ENCODE measurements around the gene UFD1. TPM values are rescaled to one million over a fixed set of nuclear protein-coding genes. Genes with fewer than 3 reads are reported as not detected.

UFD1 gene
- total and polyA plus RNA-seq, 2 of the 13 experiments (the other 11 are each of a cell fraction or from before 2014, with no cell fraction given) = 47.9 to 51.1 TPM

GRCh38 chr22:19504900-19505734 is 26.1 kb upstream of the UFD1 start:
- POLR2A ChIA-PET = no interaction called here
- Histone ChIP-seq H3K27ac (ENCODE audit: extremely low read length, insufficient read depth, low read length) (no peak overlapping the region), H3K4me3 (replicated peaks in 1 of 3; ENCODE audit: insufficient read depth in 1 of 3, low read depth in 2 of 3, low read length in 3 of 3) (no peak overlapping the region), H4K20me1 (ENCODE audit: insufficient read depth, low read length) (no peaks in the 10 kb centered on the region), H3K9me3 (ENCODE audit: low read length) (no peaks in the 10 kb centered on the region), H3K4me1 (ENCODE audit: insufficient read depth, low read length) (no peaks in the 10 kb centered on the region), H3K27me3 (ENCODE audit: control insufficient read depth in 1 of 2, insufficient read depth in 2 of 2, low read length in 2 of 2) (no peaks in the 10 kb centered on the region), H3K4me2 (ENCODE audit: low read depth, low read length) (no peak overlapping the region), H3K9ac (ENCODE audit: insufficient read depth, low read depth, low read length) (no peak overlapping the region), H3K79me2 (ENCODE audit: insufficient read depth, low read length) (no peaks in the 10 kb centered on the region), H2AFZ (ENCODE audit: low read length) (no peak overlapping the region), H3K36me3 (replicated peaks in 1 of 2; ENCODE audit: control insufficient read depth in 1 of 2, insufficient read depth in 2 of 2, low read length in 2 of 2) (peaks cover 3 to 35% of the 10 kb centered on the region in 2 experiments; a peak in 4 of 5 replicates)
- BruUV-seq (replicated peaks) = no TSS peak
- 98% methylated on average over 16 of the region's 18 CpGs for WGBS (ENCODE audit: low lambda C conversion rate)
- DNase-seq (ENCODE audit: low spot score) (no peak), FAIRE-seq (no peak), ATAC-seq (no peak)
- intact Hi-C loops (cut with micrococcal nuclease; ENCODE audit: unreplicated experiment) (no loop called here), in situ Hi-C loops (cut with HindIII; ENCODE audit: extremely low pct_ligation_motif_present, low pct_unique_long_range_greater_than_20kb) (no loop called here)
- CTCF ChIA-PET (ENCODE audit: low intra/inter-chr PET ratio, low total read pairs) = no interaction called here
- TF ChIP-seq CSRNP1 (CRISPR knock-in tag; IDR thresholded peaks at IDR 0.05) (no peak), TEF (CRISPR knock-in tag; IDR thresholded peaks at IDR 0.05) (no peak), REXO4 (CRISPR knock-in tag; IDR thresholded peaks at IDR 0.05; ENCODE audit: borderline replicate concordance) (no peak), CHCHD3 (CRISPR knock-in tag; IDR thresholded peaks at IDR 0.05) (no peak), LRRFIP1 (CRISPR knock-in tag; conservative IDR thresholded peaks at IDR 0.05) (no peak), ZBTB37 (CRISPR knock-in tag; IDR thresholded peaks at IDR 0.05) (no peak), CSRNP2 (CRISPR knock-in tag; conservative IDR thresholded peaks at IDR 0.05; ENCODE audit: low read depth) (no peak), NFRKB (IDR thresholded peaks at IDR 0.05) (no peak), ZNF564 (CRISPR knock-in tag; IDR thresholded peaks at IDR 0.05) (no peak), HDAC1 (CRISPR knock-in tag; IDR thresholded peaks at IDR 0.05) (no peak), ZNF275 (CRISPR knock-in tag; IDR thresholded peaks at IDR 0.05; ENCODE audit: borderline replicate concordance) (no peak), PPARG (CRISPR knock-in tag; conservative IDR thresholded peaks at IDR 0.05) (no peak), HNF4A (CRISPR knock-in tag; IDR thresholded peaks at IDR 0.05) (no peak), HIVEP1 (CRISPR knock-in tag; IDR thresholded peaks at IDR 0.05) (no peak), SETDB1 (CRISPR knock-in tag; IDR thresholded peaks at IDR 0.05; ENCODE audit: borderline replicate concordance) (no peak)

All from HepG2 (cell line).